HCT116 (cell line): ENCODE results near the gene POMGNT2.

Source experiments
- CBX3 ChIP-seq: IDR thresholded peaks from 2 replicates; pipeline ENCODE4 v1.6.1; 2012; ENCODE audit warnings: low read depth
- CTCF ChIP-seq, 3 experiments: fragments of 200-600 bp in 1 of 3; sonication (generic) in 1 of 3; IDR thresholded peaks in 2 of 3; conservative IDR thresholded peaks in 1 of 3; 2 replicates each; pipeline ENCODE4 v1.5.1; 2012 to 2017; ENCODE audit warnings: low read depth in 2 of 3, low read length in 2 of 3, antibody characterized with exemption in 1 of 3, borderline replicate concordance in 1 of 3, control low read depth in 1 of 3, mild to moderate bottlenecking in 1 of 3, mixed read lengths in 1 of 3, mixed run types in 1 of 3, moderate library complexity in 1 of 3; ENCODE audit not compliant: insufficient read depth in 1 of 3
- ELF1 ChIP-seq: IDR thresholded peaks from 2 replicates; pipeline ENCODE4 v1.6.1; 2012; ENCODE audit warnings: low read depth, borderline replicate concordance
- EZH2 ChIP-seq: fragments of 200-600 bp; sonication (generic); IDR thresholded peaks from 2 replicates; pipeline ENCODE4 v1.6.1; 2017; ENCODE audit warnings: antibody characterized with exemption, mixed run types
- JUND ChIP-seq: IDR thresholded peaks from 2 replicates; pipeline ENCODE4 v1.6.1; 2012
- POLR2A ChIP-seq: IDR thresholded peaks from 2 replicates; pipeline ENCODE4 v1.7.0; 2011; ENCODE audit warnings: borderline replicate concordance; ENCODE audit not compliant: insufficient read depth, insufficient read length; ENCODE audit errors: extremely low read depth
- POLR2AphosphoS5 ChIP-seq: IDR thresholded peaks from 2 replicates; pipeline ENCODE4 v1.6.1; 2011; ENCODE audit warnings: mild to moderate bottlenecking, low read depth, low read length, moderate library complexity
- RAD21 ChIP-seq: IDR thresholded peaks from 2 replicates; pipeline ENCODE4 v1.6.1; 2012; ENCODE audit warnings: low read depth, mild to moderate bottlenecking
- SIN3A ChIP-seq: IDR thresholded peaks from 2 replicates; pipeline ENCODE4 v1.6.1; 2012; ENCODE audit warnings: low read depth
- SP1 ChIP-seq: IDR thresholded peaks from 2 replicates; pipeline ENCODE4 v1.6.1; 2012; ENCODE audit warnings: low read depth
- YY1 ChIP-seq: IDR thresholded peaks from 2 replicates; pipeline ENCODE4 v1.6.1; 2011; ENCODE audit warnings: low read length, low read depth, moderate library complexity, mild to moderate bottlenecking; ENCODE audit not compliant: insufficient replicate concordance; ENCODE audit errors: extremely low read depth
- ZFX ChIP-seq: fragments of 450-650 bp; IDR thresholded peaks from 2 replicates; pipeline ENCODE4 v1.6.1; 2017
- ZNF274 ChIP-seq: fragments of 200-500 bp; sonication (Bioruptor generic); IDR thresholded peaks from 2 replicates; pipeline ENCODE4 v1.6.1; 2014; ENCODE audit warnings: mild to moderate bottlenecking, low read depth, low read length, inconsistent platforms

- TF ChIP-seq CTCF (IDR thresholded peaks at IDR 0.05 in 2 of 3, conservative IDR thresholded peaks at IDR 0.05 in 1 of 3; ENCODE audit: borderline replicate concordance in 1 of 3, insufficient read depth in 1 of 3, low read depth in 2 of 3, low read length in 2 of 3) (no peak), CBX3 (no peak), ZNF274 (no peak), POLR2A (no peak), YY1 (no peak), JUND (no peak), RAD21 (no peak), ELF1 (no peak), ZFX (no peak), SP1 (no peak), POLR2AphosphoS5 (no peak), EZH2 (no peak), SIN3A (no peak)
Observed at GRCh38 chr3:43094851-43095250, 11.0 kb downstream of the POMGNT2 start.
